ENCODE results near the gene MORF4L1.

- TF ChIP-seq, protein P1, sequence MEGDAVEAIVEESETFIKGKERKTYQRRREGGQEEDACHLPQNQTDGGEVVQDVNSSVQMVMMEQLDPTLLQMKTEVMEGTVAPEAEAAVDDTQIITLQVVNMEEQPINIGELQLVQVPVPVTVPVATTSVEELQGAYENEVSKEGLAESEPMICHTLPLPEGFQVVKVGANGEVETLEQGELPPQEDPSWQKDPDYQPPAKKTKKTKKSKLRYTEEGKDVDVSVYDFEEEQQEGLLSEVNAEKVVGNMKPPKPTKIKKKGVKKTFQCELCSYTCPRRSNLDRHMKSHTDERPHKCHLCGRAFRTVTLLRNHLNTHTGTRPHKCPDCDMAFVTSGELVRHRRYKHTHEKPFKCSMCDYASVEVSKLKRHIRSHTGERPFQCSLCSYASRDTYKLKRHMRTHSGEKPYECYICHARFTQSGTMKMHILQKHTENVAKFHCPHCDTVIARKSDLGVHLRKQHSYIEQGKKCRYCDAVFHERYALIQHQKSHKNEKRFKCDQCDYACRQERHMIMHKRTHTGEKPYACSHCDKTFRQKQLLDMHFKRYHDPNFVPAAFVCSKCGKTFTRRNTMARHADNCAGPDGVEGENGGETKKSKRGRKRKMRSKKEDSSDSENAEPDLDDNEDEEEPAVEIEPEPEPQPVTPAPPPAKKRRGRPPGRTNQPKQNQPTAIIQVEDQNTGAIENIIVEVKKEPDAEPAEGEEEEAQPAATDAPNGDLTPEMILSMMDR (IDR thresholded peaks at IDR 0.05) = no peak
- no peak for TF ChIP-seq POLR2A (IDR thresholded peaks at IDR 0.05)
Measured at GRCh38 chr15:78931439-78932257, 59.0 kb downstream of the MORF4L1 start.

All from prostate gland (tissue), 2 donors.